GM19455 (cell line): ENCODE measurements around the gene SLC6A7.

Experiments
- ATAC-seq: cut with Tn5 transposase; IDR thresholded peaks from one replicate; pipeline ENCODE4 v1.9.1; 2021; ENCODE audit not compliant: unreplicated experiment

Gene SLC6A7

GRCh38 chr5:150172556-150172955 lies 17.3 kb upstream of the SLC6A7 start:
- ATAC-seq: no peak

DNA sequence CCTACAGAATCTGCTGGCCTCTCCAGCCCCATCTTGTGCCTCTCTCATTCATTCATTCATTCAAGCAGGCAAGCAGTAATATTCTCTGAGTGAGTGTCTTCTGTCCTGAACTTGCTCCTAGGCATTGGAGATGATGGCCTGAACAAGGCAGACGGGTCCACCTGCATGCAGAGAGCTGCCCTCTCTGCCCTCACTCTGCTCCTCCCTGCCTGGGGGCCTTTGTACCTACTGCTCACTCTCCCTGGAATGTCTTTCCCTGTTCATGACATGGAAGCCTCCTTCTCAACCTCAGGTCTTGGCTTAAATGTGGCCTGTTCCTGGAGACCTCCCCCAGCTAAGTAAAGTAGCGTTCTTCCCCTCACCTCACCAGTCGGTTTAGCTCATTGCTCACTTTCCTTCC lies 16.7 kb upstream of the SLC6A7 start:
- ATAC-seq: no peak

GRCh38 chr5:150174285-150174684 lies 15.6 kb upstream of the SLC6A7 start:
- no peak for ATAC-seq

GRCh38 chr5:150175076-150175475 lies 14.8 kb upstream of the SLC6A7 start:
- no peak for ATAC-seq

DNA sequence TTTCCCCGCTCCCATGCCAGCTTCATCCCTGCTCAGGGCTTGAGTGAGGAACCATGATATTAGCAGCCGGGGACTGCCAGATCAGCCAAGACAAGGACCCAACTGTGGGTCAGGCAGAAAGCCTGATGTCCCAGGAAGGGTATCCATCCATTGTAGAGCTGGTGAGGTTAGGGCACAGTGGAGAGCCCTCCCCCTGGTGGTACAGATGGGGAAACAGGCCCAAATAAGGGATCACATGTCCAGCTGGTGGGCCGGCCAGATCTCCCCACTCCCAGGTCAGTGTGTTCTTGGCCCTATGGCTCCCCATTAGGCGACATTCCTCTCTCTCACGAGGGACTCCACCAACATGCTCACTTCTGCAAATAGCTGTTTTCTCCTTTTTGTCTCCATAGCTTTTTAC lies 14.3 kb upstream of the SLC6A7 start:
- no peak for ATAC-seq

- ATAC-seq: no peak
Measured at GRCh38 chr5:150176745-150177477, 13.0 kb upstream of the SLC6A7 start.

GRCh38 chr5:150177721-150178120 lies 12.1 kb upstream of the SLC6A7 start:
- ATAC-seq: no peak

GRCh38 chr5:150178262-150178661 lies 11.6 kb upstream of the SLC6A7 start:
- ATAC-seq: no peak

GRCh38 chr5:150179019-150179620 lies 10.7 kb upstream of the SLC6A7 start:
- no peak for ATAC-seq

GRCh38 chr5:150180241-150181026 lies 9.4 kb upstream of the SLC6A7 start:
- no peak for ATAC-seq

GRCh38 chr5:150181027-150181426 lies 8.8 kb upstream of the SLC6A7 start:
- no peak for ATAC-seq

DNA sequence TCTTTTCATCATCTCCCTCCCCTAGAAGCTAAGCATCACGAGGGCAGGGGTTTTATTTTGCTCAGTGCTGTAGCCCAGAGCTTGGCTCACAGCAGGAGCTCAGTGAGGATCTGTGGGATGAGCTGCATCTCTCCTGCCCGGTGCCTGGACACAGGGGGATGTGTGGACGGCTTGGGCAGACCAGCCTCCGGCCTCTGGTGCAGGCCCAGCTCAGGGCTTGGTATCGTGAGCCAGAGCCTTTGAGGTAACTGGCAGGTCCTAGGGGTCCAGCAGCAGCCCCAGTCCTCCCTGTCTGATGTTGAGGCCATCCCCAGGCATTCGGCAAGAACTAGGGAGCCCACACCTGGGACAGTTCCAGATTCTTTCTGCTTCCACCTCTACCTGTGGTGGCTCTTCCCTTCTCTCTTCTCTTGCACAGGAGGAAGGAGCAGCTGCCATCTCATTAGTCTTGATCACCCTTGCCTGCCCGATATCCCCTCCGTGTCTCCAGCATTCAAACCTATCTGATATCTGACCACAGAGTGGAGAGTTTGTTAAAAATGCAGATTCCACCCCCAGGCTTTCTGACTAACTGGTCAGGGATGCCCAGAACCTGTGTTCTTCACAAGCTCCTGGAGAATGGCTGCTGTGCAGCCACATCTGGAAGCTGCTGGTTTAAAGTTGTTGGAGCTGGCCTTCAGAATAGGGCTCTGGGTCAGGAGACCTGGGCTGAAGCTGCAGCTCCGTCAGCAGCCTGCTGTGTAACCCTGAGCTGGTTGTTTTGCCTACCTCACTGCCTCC lies 7.9 kb upstream of the SLC6A7 start:
- no peak for ATAC-seq

DNA sequence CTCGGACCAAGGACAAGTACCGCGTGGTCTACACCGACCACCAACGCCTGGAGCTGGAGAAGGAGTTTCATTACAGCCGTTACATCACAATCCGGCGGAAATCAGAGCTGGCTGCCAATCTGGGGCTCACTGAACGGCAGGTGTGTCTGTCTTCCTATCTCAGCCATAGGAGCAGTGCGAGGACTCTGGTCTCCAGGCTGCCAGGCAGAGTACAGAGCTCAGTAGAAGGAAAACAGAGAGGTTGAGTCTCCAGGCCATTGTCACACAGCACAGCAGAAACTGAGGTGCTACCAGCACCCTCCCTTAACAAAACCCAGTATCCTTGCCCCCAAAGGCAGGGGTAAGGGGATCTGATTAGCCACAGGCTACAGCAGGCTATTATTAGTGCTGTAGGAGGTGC lies 7.1 kb upstream of the SLC6A7 start:
- no peak for ATAC-seq

- ATAC-seq: no peak
Measured at GRCh38 chr5:150183436-150183835, 6.4 kb upstream of the SLC6A7 start.

DNA sequence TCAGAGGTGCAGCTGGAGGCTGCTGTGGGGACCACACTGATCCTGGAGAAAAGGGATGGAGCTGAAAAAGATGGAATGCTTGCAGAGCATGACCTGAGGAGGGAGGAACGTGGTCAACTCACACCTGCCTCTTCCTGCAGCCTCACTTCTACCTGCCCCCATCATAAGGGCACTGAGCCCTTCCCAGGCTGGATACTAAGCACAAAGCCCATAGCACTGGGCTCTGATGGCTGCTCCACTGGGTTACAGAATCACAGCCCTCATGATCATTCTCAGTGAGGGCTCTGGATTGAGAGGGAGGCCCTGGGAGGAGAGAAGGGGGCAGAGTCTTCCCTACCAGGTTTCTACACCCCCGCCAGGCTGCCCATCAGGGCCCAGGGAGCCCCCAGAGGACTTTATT lies 5.9 kb upstream of the SLC6A7 start:
- no peak for ATAC-seq

GRCh38 chr5:150184990-150185912 lies 4.6 kb upstream of the SLC6A7 start:
- ATAC-seq: no peak

- no peak for ATAC-seq
Measured at GRCh38 chr5:150186137-150186536, 3.7 kb upstream of the SLC6A7 start.

DNA sequence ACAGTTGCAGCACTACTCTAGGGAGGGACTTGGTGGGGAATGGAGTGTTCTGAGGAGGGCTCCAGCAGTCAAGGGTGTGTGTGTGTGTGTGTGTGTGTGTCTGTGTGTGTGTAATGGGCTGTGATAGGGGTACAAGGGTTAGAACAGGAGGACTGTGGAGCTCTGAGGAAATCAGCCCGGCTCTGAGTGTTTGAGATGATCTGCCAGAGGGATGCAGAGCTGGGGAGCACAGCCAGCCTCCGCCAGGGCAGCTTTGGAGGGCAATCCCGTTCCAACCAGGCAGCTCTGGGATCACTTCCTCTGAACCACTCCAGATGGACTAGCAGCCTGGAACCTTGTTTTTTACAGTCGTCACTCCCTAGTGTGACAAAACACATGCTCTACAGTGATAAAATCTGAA lies 3.0 kb upstream of the SLC6A7 start:
- ATAC-seq: no peak

GRCh38 chr5:150188146-150188842 lies 1.6 kb upstream of the SLC6A7 start:
- ATAC-seq: no peak

GRCh38 chr5:150189326-150189725 lies 536 bp upstream of the SLC6A7 start:
- ATAC-seq: no peak
